H1 (cell line): Measurements from ENCODE around the gene HGD. TPM values are rescaled to one million over a fixed set of nuclear protein-coding genes. Genes with fewer than 3 reads are reported as not detected.

Experiments used
- JUN ChIP-seq: IDR thresholded peaks from 2 replicates; pipeline ENCODE4 v1.6.1; 2011; ENCODE audit warnings: low read depth, mild to moderate bottlenecking, improper control_type of control experiment, low read length
- RAD21 ChIP-seq, 2 experiments: IDR thresholded peaks in 1 of 2; conservative IDR thresholded peaks in 1 of 2; 2 replicates each; pipeline ENCODE4 v1.6.1; 2011; ENCODE audit warnings: low read depth in 2 of 2, low read length in 2 of 2, improper control_type of control experiment in 1 of 2, inconsistent platforms in 1 of 2, mild to moderate bottlenecking in 1 of 2, moderate library complexity in 1 of 2
- polyA plus RNA-seq, 7 experiments: library from polyadenylated mRNA; depleted of rRNA in 3 of 7; stranded (reverse) in 5 of 7; unstranded in 2 of 7; fragments of >200 nt in 5 of 7; fragments of 200-250 nt in 2 of 7; gene quantifications; 1 replicate in 5 of 7; 2 replicates in 1 of 7; 4 replicates in 1 of 7; pipeline versions ENCODE4 v1.2.1 to v1.2.3, GENCODE V29; 2011 to 2013; ENCODE audit warnings: missing spikeins in 2 of 7, mixed read lengths in 2 of 7
- total RNA-seq: library from RNA; stranded (reverse); fragmentation: NEBNext Ultra II Directional; extraction: Animal tissue kit (Norgen Biotek cat#: 25700); gene quantifications from 2 replicates; pipeline ENCODE4 v1.2.1, GENCODE V29; 2021
- TF ChIP-seq, protein P1 (sequence below), 3 experiments: IDR thresholded peaks; 1 replicate in 2 of 3; 2 replicates in 1 of 3; pipeline versions ENCODE4 v1.5.1 to v1.6.1; 2011; ENCODE audit warnings: low read length in 3 of 3, mild to moderate bottlenecking in 3 of 3, inconsistent platforms in 2 of 3, low read depth in 1 of 3, moderate library complexity in 1 of 3; ENCODE audit not compliant: insufficient read depth in 1 of 3; ENCODE audit errors: control extremely low read depth in 1 of 3

HGD gene
- total and polyA plus RNA-seq, 2 of the 8 experiments (the other 6 are each of a cell fraction or from before 2014, with no cell fraction given) = 0.11 TPM; not detected in 1

DNA sequence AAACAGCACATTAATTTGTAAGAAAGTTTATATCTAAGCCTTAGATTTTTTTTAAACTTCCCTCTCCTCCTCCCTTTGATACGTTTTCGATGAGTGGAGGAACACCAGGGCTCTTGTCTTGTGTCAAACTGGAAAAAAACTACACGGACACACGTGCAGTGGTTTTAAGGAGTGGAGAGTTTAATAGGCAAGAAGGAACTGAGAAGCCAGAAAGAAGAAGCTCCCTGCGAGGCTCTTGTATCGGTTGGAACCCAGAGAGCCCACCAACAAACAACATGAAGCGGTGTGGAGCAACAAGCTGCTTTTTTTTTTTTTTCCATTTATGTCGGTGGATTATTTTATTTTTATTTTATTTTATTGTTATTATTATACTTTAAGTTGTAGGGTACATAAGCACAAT lies 67.3 kb downstream of the HGD start (continued):
- TF ChIP-seq, protein P1, sequence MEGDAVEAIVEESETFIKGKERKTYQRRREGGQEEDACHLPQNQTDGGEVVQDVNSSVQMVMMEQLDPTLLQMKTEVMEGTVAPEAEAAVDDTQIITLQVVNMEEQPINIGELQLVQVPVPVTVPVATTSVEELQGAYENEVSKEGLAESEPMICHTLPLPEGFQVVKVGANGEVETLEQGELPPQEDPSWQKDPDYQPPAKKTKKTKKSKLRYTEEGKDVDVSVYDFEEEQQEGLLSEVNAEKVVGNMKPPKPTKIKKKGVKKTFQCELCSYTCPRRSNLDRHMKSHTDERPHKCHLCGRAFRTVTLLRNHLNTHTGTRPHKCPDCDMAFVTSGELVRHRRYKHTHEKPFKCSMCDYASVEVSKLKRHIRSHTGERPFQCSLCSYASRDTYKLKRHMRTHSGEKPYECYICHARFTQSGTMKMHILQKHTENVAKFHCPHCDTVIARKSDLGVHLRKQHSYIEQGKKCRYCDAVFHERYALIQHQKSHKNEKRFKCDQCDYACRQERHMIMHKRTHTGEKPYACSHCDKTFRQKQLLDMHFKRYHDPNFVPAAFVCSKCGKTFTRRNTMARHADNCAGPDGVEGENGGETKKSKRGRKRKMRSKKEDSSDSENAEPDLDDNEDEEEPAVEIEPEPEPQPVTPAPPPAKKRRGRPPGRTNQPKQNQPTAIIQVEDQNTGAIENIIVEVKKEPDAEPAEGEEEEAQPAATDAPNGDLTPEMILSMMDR (IDR thresholded peaks at IDR 0.05; ENCODE audit: control extremely low read depth in 1 of 3, insufficient read depth in 1 of 3, low read depth in 1 of 3, low read length in 3 of 3) = no peak
- TF ChIP-seq RAD21 (IDR thresholded peaks at IDR 0.05 in 1 of 2, conservative IDR thresholded peaks at IDR 0.05 in 1 of 2; ENCODE audit: low read depth in 2 of 2, low read length in 2 of 2) = no peak
- no peak for TF ChIP-seq JUN
